Activated T-cell treated with anti-CD3 and anti-CD28 coated beads, Interleukin-2, amount 50 U/mL, for 24 hours (primary cell): ENCODE measurements around the gene ABCA3.

Experiments used
- DNase-seq: peaks from one replicate; pipeline ENCODE4 v3.0.0-alpha.2; 2020
- H3K27ac Mint-ChIP-seq: 2 replicates; pipeline ENCODE4 v1.8.0; 2020; ENCODE audit warnings: mild to moderate bottlenecking, mixed read lengths
- H3K27me3 Mint-ChIP-seq: 2 replicates; pipeline ENCODE4 v1.8.0; 2020; ENCODE audit warnings: mixed read lengths
- H3K36me3 Mint-ChIP-seq: 2 replicates; pipeline ENCODE4 v1.8.0; 2020; ENCODE audit warnings: low read depth, mixed read lengths
- H3K4me1 Mint-ChIP-seq: 2 replicates; pipeline ENCODE4 v1.8.0; 2020; ENCODE audit warnings: low read depth, mixed read lengths
- H3K4me3 Mint-ChIP-seq: 2 replicates; pipeline ENCODE4 v1.8.0; 2020; ENCODE audit warnings: mild to moderate bottlenecking, moderate library complexity, mixed read lengths
- H3K9me3 Mint-ChIP-seq: 2 replicates; pipeline ENCODE4 v1.8.0; 2020; ENCODE audit warnings: mixed read lengths

Gene ABCA3

GRCh38 chr16:2308089-2308962 lies 32.2 kb downstream of the ABCA3 start:
- no peak overlapping the region for H3K4me3 Mint-ChIP-seq
- H3K36me3 Mint-ChIP-seq: no peaks in the 10 kb centered on the region
- DNase-seq: no peak
- no peaks in the 10 kb centered on the region for H3K27me3 Mint-ChIP-seq
- no peak overlapping the region for H3K27ac Mint-ChIP-seq
- no peaks in the 10 kb centered on the region for H3K4me1 Mint-ChIP-seq
- H3K9me3 Mint-ChIP-seq: no peaks in the 10 kb centered on the region

GRCh38 chr16:2299915-2300192 lies 40.7 kb downstream of the ABCA3 start:
- H3K4me1 Mint-ChIP-seq: no peaks in the 10 kb centered on the region
- no peaks in the 10 kb centered on the region for H3K36me3 Mint-ChIP-seq
- H3K27ac Mint-ChIP-seq: no peak overlapping the region
- no peak overlapping the region for H3K4me3 Mint-ChIP-seq
- no peaks in the 10 kb centered on the region for H3K27me3 Mint-ChIP-seq
- DNase-seq: no peak
- no peaks in the 10 kb centered on the region for H3K9me3 Mint-ChIP-seq

GRCh38 chr16:2299121-2299914 lies 41.2 kb downstream of the ABCA3 start:
- no peak overlapping the region for H3K4me3 Mint-ChIP-seq
- H3K4me1 Mint-ChIP-seq: no peaks in the 10 kb centered on the region
- H3K9me3 Mint-ChIP-seq: no peaks in the 10 kb centered on the region
- H3K27me3 Mint-ChIP-seq: no peaks in the 10 kb centered on the region
- H3K27ac Mint-ChIP-seq: no peak overlapping the region
- no peak for DNase-seq
- no peaks in the 10 kb centered on the region for H3K36me3 Mint-ChIP-seq

GRCh38 chr16:2298621-2299020 lies 41.9 kb downstream of the ABCA3 start:
- H3K27me3 Mint-ChIP-seq: no peaks in the 10 kb centered on the region
- H3K4me1 Mint-ChIP-seq: no peaks in the 10 kb centered on the region
- H3K9me3 Mint-ChIP-seq: no peaks in the 10 kb centered on the region
- no peak for DNase-seq
- no peak overlapping the region for H3K4me3 Mint-ChIP-seq
- no peak overlapping the region for H3K27ac Mint-ChIP-seq
- H3K36me3 Mint-ChIP-seq: no peaks in the 10 kb centered on the region

- DNase-seq: no peak
- Mint-ChIP-seq H3K36me3 (no peaks in the 10 kb centered on the region), H3K4me3 (no peak overlapping the region), H3K27me3 (no peaks in the 10 kb centered on the region), H3K27ac (no peak overlapping the region), H3K9me3 (no peaks in the 10 kb centered on the region), H3K4me1 (no peaks in the 10 kb centered on the region)
These were observed 43.0 kb downstream of the ABCA3 start for GRCh38 chr16:2297506-2297860.

- H3K27me3 Mint-ChIP-seq: no peaks in the 10 kb centered on the region
- no peaks in the 10 kb centered on the region for H3K36me3 Mint-ChIP-seq
- no peaks in the 10 kb centered on the region for H3K9me3 Mint-ChIP-seq
- peak; percentile 36 for DNase-seq
- no peak overlapping the region for H3K27ac Mint-ChIP-seq
- no peaks in the 10 kb centered on the region for H3K4me1 Mint-ChIP-seq
- H3K4me3 Mint-ChIP-seq: no peak overlapping the region
These were observed 43.6 kb downstream of the ABCA3 start for GRCh38 chr16:2296661-2297505.

- no peaks in the 10 kb centered on the region for H3K4me1 Mint-ChIP-seq
- H3K27ac Mint-ChIP-seq: no peak overlapping the region
- H3K36me3 Mint-ChIP-seq: no peaks in the 10 kb centered on the region
- H3K9me3 Mint-ChIP-seq: no peaks in the 10 kb centered on the region
- H3K27me3 Mint-ChIP-seq: no peaks in the 10 kb centered on the region
- no peak for DNase-seq
- no peak overlapping the region for H3K4me3 Mint-ChIP-seq
These were observed 45.3 kb downstream of the ABCA3 start for GRCh38 chr16:2295056-2295798.

- H3K27ac Mint-ChIP-seq: no peak overlapping the region
- no peaks in the 10 kb centered on the region for H3K9me3 Mint-ChIP-seq
- DNase-seq: no peak
- no peak overlapping the region for H3K4me3 Mint-ChIP-seq
- H3K4me1 Mint-ChIP-seq: no peaks in the 10 kb centered on the region
- H3K36me3 Mint-ChIP-seq: no peaks in the 10 kb centered on the region
- H3K27me3 Mint-ChIP-seq: no peaks in the 10 kb centered on the region
These were observed 48.3 kb downstream of the ABCA3 start for GRCh38 chr16:2292221-2292620.

- Mint-ChIP-seq H3K4me1 (no peaks in the 10 kb centered on the region), H3K4me3 (no peak overlapping the region), H3K27me3 (no peaks in the 10 kb centered on the region), H3K27ac (no peak overlapping the region), H3K36me3 (peaks cover 2% of the 10 kb centered on the region), H3K9me3 (no peaks in the 10 kb centered on the region)
- no peak for DNase-seq
These were observed 51.2 kb downstream of the ABCA3 start for GRCh38 chr16:2289282-2289681.

GRCh38 chr16:2288726-2289125 lies 51.8 kb downstream of the ABCA3 start:
- H3K36me3 Mint-ChIP-seq: peaks cover 2% of the 10 kb centered on the region
- no peak overlapping the region for H3K4me3 Mint-ChIP-seq
- no peak for DNase-seq
- no peak overlapping the region for H3K27ac Mint-ChIP-seq
- H3K27me3 Mint-ChIP-seq: no peaks in the 10 kb centered on the region
- H3K9me3 Mint-ChIP-seq: no peaks in the 10 kb centered on the region
- no peaks in the 10 kb centered on the region for H3K4me1 Mint-ChIP-seq

GRCh38 chr16:2287916-2288547 lies 52.5 kb downstream of the ABCA3 start:
- no peak for DNase-seq
- no peaks in the 10 kb centered on the region for H3K27me3 Mint-ChIP-seq
- no peaks in the 10 kb centered on the region for H3K9me3 Mint-ChIP-seq
- H3K4me1 Mint-ChIP-seq: no peaks in the 10 kb centered on the region
- no peak overlapping the region for H3K4me3 Mint-ChIP-seq
- peaks cover 2% of the 10 kb centered on the region for H3K36me3 Mint-ChIP-seq
- no peak overlapping the region for H3K27ac Mint-ChIP-seq

- Mint-ChIP-seq H3K36me3 (peaks cover 2% of the 10 kb centered on the region), H3K4me3 (no peak overlapping the region), H3K27me3 (no peaks in the 10 kb centered on the region), H3K27ac (no peak overlapping the region), H3K9me3 (no peaks in the 10 kb centered on the region), H3K4me1 (no peaks in the 10 kb centered on the region)
- DNase-seq: no peak
These were observed 54.0 kb downstream of the ABCA3 start for GRCh38 chr16:2286550-2286949.

- Mint-ChIP-seq H3K9me3 (no peaks in the 10 kb centered on the region), H3K36me3 (peaks cover 2% of the 10 kb centered on the region), H3K4me3 (no peak overlapping the region), H3K27me3 (no peaks in the 10 kb centered on the region), H3K27ac (no peak overlapping the region), H3K4me1 (no peaks in the 10 kb centered on the region)
- no peak for DNase-seq
These were observed 54.8 kb downstream of the ABCA3 start for GRCh38 chr16:2285731-2286191.
